ENCODE data around the gene CCDC38.
"Not testable (repeated sequence)": the region's sequence is repeated elsewhere in the genome, so short reads cannot be mapped to it uniquely, and the experiment has no call there.

CCDC38 gene

GRCh38 chr12:95881331-95881955 is 61.0 kb downstream of the CCDC38 start:
- DNase-seq: peak; percentile 67

GRCh38 chr12:95880895-95881294 is 61.5 kb downstream of the CCDC38 start:
- DNase-seq: no peak

- peak; percentile 10 for DNase-seq
These were observed 64.8 kb downstream of the CCDC38 start for GRCh38 chr12:95877622-95878021.

DNA sequence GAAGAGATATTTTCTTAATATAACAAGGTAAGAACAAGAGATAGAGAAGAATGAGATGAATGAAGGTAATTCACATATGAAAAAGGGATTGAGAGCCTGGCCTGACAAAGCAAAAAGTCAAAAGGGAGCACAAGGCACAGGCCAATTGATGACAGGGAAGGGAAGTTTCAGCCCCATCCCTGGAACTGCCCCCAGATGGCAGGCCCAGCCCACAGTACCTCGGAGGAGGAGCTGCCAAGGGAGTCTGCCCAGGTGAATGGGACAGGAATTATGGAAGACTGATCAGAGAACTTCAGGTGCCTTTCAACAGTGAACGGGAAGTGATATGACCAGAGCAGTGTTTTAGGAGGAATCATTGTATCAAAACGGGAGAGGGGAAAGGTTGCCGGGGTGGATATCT is 68.0 kb downstream of the CCDC38 start:
- DNase-seq: no peak

- no peak for DNase-seq
These were observed 71.5 kb downstream of the CCDC38 start for GRCh38 chr12:95870897-95871296.

DNA sequence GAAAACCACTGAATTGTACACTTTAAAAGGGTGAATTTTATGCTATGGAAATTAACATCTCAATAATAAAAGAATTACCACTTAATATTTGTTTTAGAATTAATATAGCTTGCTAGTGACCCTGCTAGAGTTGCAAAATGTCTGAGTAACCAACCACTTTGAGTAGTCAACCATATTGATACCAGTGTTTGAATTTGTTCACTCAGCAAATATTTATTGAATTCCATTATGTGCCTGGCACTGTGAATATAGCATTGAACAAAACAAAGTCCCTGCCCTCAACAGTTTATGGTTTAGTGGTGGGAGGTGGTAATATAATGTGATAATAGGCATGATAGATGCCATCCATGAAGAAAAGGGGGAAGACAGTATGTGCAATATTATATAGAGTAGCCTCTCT is 79.1 kb downstream of the CCDC38 start:
- DNase-seq: no peak

GRCh38 chr12:95862038-95862437 is 80.4 kb downstream of the CCDC38 start:
- no peak for DNase-seq

- no peak for DNase-seq
These were observed 82.2 kb downstream of the CCDC38 start for GRCh38 chr12:95859947-95860850.

- peak; percentile 20 for DNase-seq
These were observed 83.0 kb downstream of the CCDC38 start for GRCh38 chr12:95859344-95859816.

DNA sequence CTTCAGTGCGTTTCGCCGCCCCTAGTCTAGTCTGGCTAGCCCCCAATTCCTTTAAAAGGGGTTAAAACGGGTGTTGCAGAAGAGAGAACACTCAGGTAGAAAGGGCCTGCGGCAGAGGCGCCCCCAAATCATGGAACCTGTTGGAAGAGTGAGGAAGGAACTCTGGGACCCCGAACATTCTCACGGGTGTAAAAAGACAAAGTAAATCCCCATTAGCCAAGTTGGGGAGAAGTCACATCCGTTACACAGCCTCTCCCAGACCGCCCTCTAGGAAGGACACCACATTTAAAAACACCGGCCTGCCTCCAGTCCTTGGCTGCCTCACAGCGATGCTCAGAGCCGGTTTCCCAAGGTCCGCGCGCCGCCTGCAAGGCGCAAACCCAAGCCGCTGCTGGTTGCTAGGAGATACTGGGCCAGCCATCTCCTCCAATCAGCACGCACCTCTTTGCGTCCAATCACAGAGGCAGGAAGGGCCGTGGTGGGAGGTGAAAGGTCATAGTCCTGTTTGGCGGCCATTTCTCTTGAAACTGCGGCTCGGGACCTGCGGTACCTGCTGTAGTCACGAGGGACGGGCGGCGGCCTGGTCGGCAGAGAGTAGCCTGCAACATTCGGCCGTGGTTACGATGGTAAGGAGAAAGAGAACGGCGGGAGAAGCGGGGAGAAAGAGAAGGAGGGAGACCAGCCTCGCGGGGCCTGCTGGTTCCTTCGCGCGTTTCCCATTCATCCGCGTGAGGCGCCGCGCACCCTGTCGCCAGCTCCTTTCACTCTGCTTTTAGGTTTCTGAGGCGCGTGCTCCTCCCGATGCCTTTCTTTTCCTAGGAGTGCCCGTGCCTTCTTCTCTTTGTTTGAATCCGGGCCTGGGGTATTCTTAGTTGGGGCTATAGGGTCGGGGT is 83.7 kb downstream of the CCDC38 start, which contains the start of gene SNRPF:
Gene SNRPF (plus strand): TSS at position 502 of the 893 bp plus-strand sequence. CDS start 122 bp downstream, at position 624.
- DNase-seq: peak; percentile 96

GRCh38 chr12:95857799-95858198 is 84.6 kb downstream of the CCDC38 start:
- no peak for DNase-seq

DNA sequence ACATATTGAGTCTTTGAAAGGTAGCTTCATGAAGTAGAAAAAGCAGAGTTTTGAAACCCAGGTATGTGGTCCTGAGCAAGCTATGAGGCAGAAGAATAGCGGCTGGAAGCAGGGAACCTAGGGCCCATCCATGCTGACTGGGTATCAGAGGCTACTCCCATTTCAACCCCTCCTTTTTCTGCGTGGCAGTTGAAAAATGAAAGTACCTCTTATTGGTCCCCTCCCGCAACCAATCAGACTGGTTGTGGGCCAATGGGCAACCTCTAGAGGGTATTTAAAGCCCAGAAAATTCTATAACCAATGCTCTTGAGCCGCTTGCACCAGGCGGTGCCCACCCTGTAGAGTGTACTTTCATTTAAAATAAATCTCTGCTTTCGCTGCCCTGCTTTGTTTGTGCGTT is 85.3 kb downstream of the CCDC38 start:
- no peak for DNase-seq

DNA sequence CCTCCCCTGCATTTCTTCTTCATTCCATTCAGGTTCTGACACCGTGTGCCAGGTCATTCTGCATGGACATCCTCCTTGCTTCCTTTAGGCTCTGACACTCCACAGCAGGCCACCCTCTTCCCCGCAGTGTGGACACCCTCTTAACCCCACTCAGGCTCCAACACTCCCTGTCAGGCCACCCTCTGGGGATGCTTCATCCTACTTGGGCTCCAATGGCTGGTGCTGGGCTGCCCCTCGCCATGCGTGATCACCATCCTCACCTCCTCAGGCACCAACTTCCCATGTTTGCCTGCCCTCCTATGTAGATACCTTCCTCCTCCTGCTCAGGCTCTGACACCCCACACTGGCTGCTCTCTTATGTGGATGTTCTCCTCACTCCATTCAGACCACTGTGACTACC is 90.3 kb downstream of the CCDC38 start:
- no peak for DNase-seq

- DNase-seq: no peak
These were observed 90.8 kb downstream of the CCDC38 start for GRCh38 chr12:95851606-95852005.

GRCh38 chr12:95848575-95849388 is 93.6 kb downstream of the CCDC38 start:
- DNase-seq: peak; percentile 20

DNA sequence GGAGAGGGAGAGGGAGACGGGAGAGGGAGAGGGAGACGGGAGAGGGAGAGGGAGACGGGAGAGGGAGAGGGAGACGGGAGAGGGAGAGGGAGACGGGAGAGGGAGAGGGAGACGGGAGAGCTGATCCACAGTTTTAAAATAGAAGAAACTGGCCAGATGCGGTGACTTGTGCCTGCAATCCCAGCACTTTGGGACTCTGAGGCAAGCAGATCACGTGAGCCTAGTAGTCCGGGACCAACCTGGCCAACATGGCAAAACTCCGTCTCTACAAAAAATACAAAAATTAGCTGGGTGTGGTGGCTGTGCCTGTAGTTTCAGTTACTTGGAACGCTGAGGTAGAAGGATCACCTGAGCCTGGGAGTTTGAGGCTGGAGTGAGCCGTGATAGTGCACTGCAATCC is 100.0 kb downstream of the CCDC38 start:
- DNase-seq: not testable (repeated sequence)

GRCh38 chr12:95838125-95838524 is 104.3 kb downstream of the CCDC38 start:
- DNase-seq: peak; percentile 71

DNA sequence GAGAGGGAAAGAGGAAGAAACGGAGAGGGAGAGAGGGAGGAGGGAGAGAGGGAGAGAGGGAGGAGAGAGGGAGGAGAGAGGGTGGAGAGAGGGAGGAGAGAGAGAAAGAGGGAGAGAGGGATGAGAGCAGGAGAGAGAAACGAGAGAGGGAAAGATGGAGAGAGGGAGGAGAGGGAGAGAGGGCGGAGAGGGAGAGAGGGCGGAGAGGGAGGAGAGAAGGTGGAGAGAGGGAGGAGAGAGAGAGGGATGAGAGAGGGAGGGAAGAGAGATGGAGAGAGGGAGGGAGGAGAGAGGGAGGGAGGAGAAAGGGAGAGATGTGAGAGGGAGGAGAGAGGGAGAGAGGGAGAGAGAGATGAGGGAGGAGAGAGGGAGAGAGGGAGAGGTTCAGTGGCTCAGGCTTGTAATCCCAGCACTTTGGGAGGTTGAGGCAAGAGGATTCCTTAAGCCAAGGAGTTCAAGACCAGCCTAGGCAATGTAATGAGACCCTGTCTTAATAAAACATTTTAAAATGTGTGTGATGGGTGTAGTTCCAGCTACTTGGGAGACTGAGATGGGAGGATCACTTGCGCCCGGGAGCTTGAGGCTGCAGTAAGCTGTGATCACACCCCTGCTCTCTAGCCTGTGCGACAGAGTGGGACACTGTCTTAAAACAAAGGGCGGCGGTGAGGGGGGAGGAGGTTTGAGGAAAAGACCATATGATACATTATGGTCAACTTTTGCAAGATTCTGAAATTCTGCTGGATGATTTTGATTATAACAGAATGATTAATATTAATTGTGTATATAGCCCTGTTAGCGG is 105.0 kb downstream of the CCDC38 start:
- DNase-seq: no peak

- peak; percentile 41 for DNase-seq
These were observed 105.7 kb downstream of the CCDC38 start for GRCh38 chr12:95836630-95837239.

DNA sequence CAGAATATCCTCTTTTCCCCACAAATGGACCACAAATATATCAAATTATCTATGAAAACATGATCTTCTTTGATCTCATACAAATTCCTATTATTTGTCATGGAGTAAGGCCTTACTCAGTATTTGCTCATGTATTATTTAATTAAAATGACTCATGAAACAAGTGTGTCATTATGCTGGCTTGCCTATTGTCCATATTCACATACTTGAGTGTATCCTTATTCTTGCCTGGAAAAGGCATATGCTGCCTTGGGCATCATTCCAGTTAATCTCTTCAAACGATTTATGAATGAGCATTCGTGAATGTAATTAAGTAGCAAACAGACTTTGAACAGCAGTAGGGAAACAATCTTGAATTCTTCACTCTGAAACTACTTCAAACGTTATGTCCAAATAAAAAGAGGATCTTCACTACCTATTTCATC is 106.2 kb downstream of the CCDC38 start:
- peak; percentile 82 for DNase-seq
